Fibroblast of pulmonary artery (primary cell): ENCODE data around the gene COL11A2.

ENCODE experiments used
- DNase-seq: peaks from one replicate; pipeline ENCODE4 v3.0.0-alpha.2; 2010; ENCODE audit warnings: low read depth
- H3K4me3 ChIP-seq: replicated peaks from 2 replicates; pipeline ENCODE4 v1.5.1; 2011; ENCODE audit warnings: low read depth, mild to moderate bottlenecking, control low read depth, low read length, moderate library complexity
- CTCF ChIP-seq: IDR thresholded peaks from 2 replicates; pipeline ENCODE4 v1.5.1; 2011; ENCODE audit warnings: mild to moderate bottlenecking, control low read depth, low read length, inconsistent platforms; ENCODE audit errors: missing control alignments

Gene COL11A2

GRCh38 chr6:33185190-33185589 is 7.1 kb downstream of the COL11A2 start:
- DNase-seq = no peak
- H3K4me3 ChIP-seq = no peak overlapping the region
- TF ChIP-seq CTCF = no peak

GRCh38 chr6:33183071-33183683 is 9.1 kb downstream of the COL11A2 start:
- H3K4me3 ChIP-seq = no peak overlapping the region
- DNase-seq = no peak
- no peak for TF ChIP-seq CTCF

- TF ChIP-seq CTCF = no peak
- no peak for DNase-seq
- H3K4me3 ChIP-seq = no peak overlapping the region
Observed at GRCh38 chr6:33181141-33181540, 11.1 kb downstream of the COL11A2 start.

GRCh38 chr6:33178755-33179475 is 13.4 kb downstream of the COL11A2 start:
- H3K4me3 ChIP-seq = no peak overlapping the region
- DNase-seq = no peak
- TF ChIP-seq CTCF = no peak

GRCh38 chr6:33177552-33178446 is 14.5 kb downstream of the COL11A2 start:
- no peak for DNase-seq
- H3K4me3 ChIP-seq = no peak overlapping the region
- TF ChIP-seq CTCF = no peak

- DNase-seq = no peak
- TF ChIP-seq CTCF = no peak
- H3K4me3 ChIP-seq = no peak overlapping the region
Observed at GRCh38 chr6:33176906-33177305, 15.4 kb downstream of the COL11A2 start.
